ENCODE data around the gene ARHGAP5. TPM values are rescaled to one million over a fixed set of nuclear protein-coding genes. Genes with fewer than 3 reads are reported as not detected.

Gene ARHGAP5
- total and polyA plus RNA-seq, 8 donors = 10.3 to 229 (median 100) TPM

- no peak for DNase-seq
Measured at GRCh38 chr14:32195636-32196035, 118.5 kb downstream of the ARHGAP5 start.

DNA sequence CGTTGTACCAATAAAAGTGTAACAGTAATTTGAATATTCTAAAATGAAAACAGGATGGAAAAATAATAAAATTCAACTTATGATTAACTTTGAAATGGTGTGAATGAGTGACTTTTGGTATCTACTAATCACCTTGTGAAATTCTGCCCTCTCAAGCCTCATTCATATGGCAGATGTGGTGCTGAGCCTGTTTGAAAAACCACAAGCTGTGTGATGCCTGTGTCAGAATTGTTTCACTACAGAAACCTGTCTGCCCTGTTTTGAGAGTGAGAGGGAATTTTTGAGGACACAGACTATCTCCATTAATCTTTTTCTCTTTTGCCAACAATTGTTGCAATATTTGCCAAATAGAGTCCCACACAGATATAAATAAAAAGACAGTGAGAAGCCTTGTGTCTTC lies 120.8 kb downstream of the ARHGAP5 start:
- Histone ChIP-seq H3K4me1 (peaks cover 9 to 29% (median 16%) of the 10 kb centered on the region in 4 donors), H3K36me3 (no peaks in the 10 kb centered on the region), H3K4me3 (no peak overlapping the region), H3K27ac (no peak overlapping the region), H3K9me3 (no peaks in the 10 kb centered on the region), H3K27me3 (no peaks in the 10 kb centered on the region)
- DNase-seq = no peak
- WGBS, 5 donors = 51 to 75% (median 65%) methylated on average over 1 of the region's 1 CpG
- intact Hi-C loops (cut with DNase I; ENCODE audit: low total_unique reads) = no loop called here
- no peak for TF ChIP-seq EP300 (IDR thresholded peaks at IDR 0.05)
- no peak for TF ChIP-seq POLR2A (IDR thresholded peaks at IDR 0.05)
- TF ChIP-seq CTCF (IDR thresholded peaks at IDR 0.05) = no peak
- TF ChIP-seq POLR2AphosphoS5 (IDR thresholded peaks at IDR 0.05) = no peak

More at GRCh38 chr14:32195636-32196035, 118.5 kb downstream of the ARHGAP5 start:
- intact Hi-C loops (cut with DNase I; ENCODE audit: low total_unique reads) = no loop called here
- no peaks in the 10 kb centered on the region for H3K27me3 ChIP-seq
- TF ChIP-seq EP300 (IDR thresholded peaks at IDR 0.05) (no peak), CTCF (IDR thresholded peaks at IDR 0.05) (no peak), POLR2AphosphoS5 (IDR thresholded peaks at IDR 0.05) (no peak), POLR2A (IDR thresholded peaks at IDR 0.05) (no peak)
- no peak overlapping the region for H3K27ac ChIP-seq
- H3K4me1 ChIP-seq = peaks cover 0 to 6% (median 0%) of the 10 kb centered on the region in 4 donors
- no peaks in the 10 kb centered on the region for H3K9me3 ChIP-seq
- no peaks in the 10 kb centered on the region for H3K36me3 ChIP-seq
- 33 to 68% (median 59%) methylated on average over 1 of the region's 1 CpG for WGBS, 5 donors
- H3K4me3 ChIP-seq = no peak overlapping the region

GRCh38 chr14:32200368-32201192 lies 123.5 kb downstream of the ARHGAP5 start:
- Histone ChIP-seq H3K27me3 (no peaks in the 10 kb centered on the region), H3K4me3 (peak overlapping the region; percentile 65 to 84 (median 74)), H3K27ac (peak overlapping the region; percentile 67 to 85 (median 81)), H3K4me1 (peaks cover 9 to 44% (median 20%) of the 10 kb centered on the region in 4 donors), H3K9me3 (no peaks in the 10 kb centered on the region), H3K36me3 (no peaks in the 10 kb centered on the region)
- intact Hi-C loops (cut with DNase I; ENCODE audit: low total_unique reads) = no loop called here
- WGBS, 5 donors = 8 to 12% (median 10%) methylated on average over 14 of the region's 14 CpGs
- TF ChIP-seq POLR2AphosphoS5 (IDR thresholded peaks at IDR 0.05) (no peak), EP300 (IDR thresholded peaks at IDR 0.05) (no peak), CTCF (IDR thresholded peaks at IDR 0.05) (no peak), POLR2A (IDR thresholded peaks at IDR 0.05) (no peak)
- no peak for DNase-seq

DNA sequence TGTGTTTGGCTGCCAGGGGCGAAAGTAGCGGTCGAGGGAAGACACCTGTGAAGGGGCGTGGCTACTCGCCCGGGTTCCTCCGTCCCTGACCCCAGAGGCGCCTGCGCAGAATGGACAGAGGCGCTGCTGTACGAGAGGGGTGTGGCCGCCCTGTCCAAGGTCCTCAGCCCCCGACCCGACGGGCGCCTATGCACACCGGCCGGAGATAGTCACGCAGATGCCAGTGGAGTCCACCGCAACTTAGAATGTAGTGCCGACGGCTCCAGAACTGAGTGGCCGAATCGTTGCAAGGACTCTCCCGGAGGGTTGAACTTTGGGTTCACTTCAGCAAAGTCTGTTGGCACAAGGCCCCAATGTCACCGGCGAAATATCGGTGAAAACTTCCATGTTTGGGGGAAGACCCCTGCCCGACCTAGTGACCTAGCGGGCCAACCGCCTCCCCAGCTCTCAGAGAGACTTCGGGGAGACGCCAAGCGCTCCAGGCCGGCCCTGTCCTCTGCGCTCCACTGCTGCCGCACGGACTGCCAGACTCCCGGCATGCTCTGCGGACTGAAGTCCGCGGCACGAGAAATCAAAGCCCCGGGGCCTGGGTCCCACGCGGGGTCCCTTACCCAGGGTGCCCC lies 124.2 kb downstream of the ARHGAP5 start:
- Histone ChIP-seq H3K36me3 (no peaks in the 10 kb centered on the region), H3K4me3 (peak overlapping the region; percentile 65 to 84 (median 74)), H3K27me3 (no peaks in the 10 kb centered on the region), H3K27ac (peak overlapping the region; percentile 67 to 85 (median 81)), H3K9me3 (no peaks in the 10 kb centered on the region), H3K4me1 (peaks cover 9 to 44% (median 20%) of the 10 kb centered on the region in 4 donors)
- WGBS, 5 donors = 0 to 1% (median 0%) methylated on average over 16 to 46 of the region's 46 CpGs
- intact Hi-C loops (cut with DNase I; ENCODE audit: low total_unique reads) = no loop called here
- TF ChIP-seq POLR2AphosphoS5 (IDR thresholded peaks at IDR 0.05) (no peak), EP300 (IDR thresholded peaks at IDR 0.05) (no peak), POLR2A (IDR thresholded peaks at IDR 0.05) (no peak), CTCF (IDR thresholded peaks at IDR 0.05) (peak in 1 of 7 experiments; percentile 7)
- DNase-seq = peak; percentile 80 to 94
